ENCODE results near the gene METTL25B. TPM values are rescaled to one million over a fixed set of nuclear protein-coding genes. Genes with fewer than 3 reads are reported as not detected.

METTL25B gene
- total and polyA plus RNA-seq, 2 experiments from 2014 or later = 18.3 to 21.1 TPM

- TF ChIP-seq REST (IDR thresholded peaks at IDR 0.05; ENCODE audit: unreplicated experiment) (no peak), EZH2phosphoT487 (IDR thresholded peaks at IDR 0.05; ENCODE audit: unreplicated experiment) (no peak), EZH2 (IDR thresholded peaks at IDR 0.05; ENCODE audit: low read depth, unreplicated experiment) (no peak), JUNB (IDR thresholded peaks at IDR 0.05; ENCODE audit: unreplicated experiment) (no peak), ETS1 (IDR thresholded peaks at IDR 0.05) (no peak)
Measured at GRCh38 chr1:156748670-156749418, 20.6 kb downstream of the METTL25B start (continued).

GRCh38 chr1:156749419-156750118, 21.3 kb downstream of the METTL25B start:
- H4K20me1 ChIP-seq (replicated peaks; ENCODE audit: insufficient read depth) = peaks cover 16% of the 10 kb centered on the region
- peak overlapping the region; percentile 99 for H3K4me3 ChIP-seq
- no peaks in the 10 kb centered on the region for H3K27me3 ChIP-seq (ENCODE audit: insufficient read depth)
- H3K27me3 Mint-ChIP-seq (ENCODE audit: insufficient read depth, low read depth, poor library complexity) = peaks cover 24% of the 10 kb centered on the region
- H3K79me2 ChIP-seq (replicated peaks; ENCODE audit: insufficient read depth) = peaks cover 75% of the 10 kb centered on the region
- no peaks in the 10 kb centered on the region for H3K9me2 ChIP-seq (ENCODE audit: insufficient read depth)
- peaks cover 59% of the 10 kb centered on the region for H3K4me1 Mint-ChIP-seq
- peak overlapping the region; percentile 97 for H3K27ac Mint-ChIP-seq
- no peak overlapping the region for H2AFZ ChIP-seq
- peaks cover 43% of the 10 kb centered on the region for H3F3A ChIP-seq (replicated peaks; ENCODE audit: low read depth)
- peaks cover 36% of the 10 kb centered on the region for H3K36me3 Mint-ChIP-seq (ENCODE audit: low read depth)
- no peaks in the 10 kb centered on the region for H3K36me3 ChIP-seq (ENCODE audit: insufficient read depth)
- peak overlapping the region; percentile 100 for H3K4me2 ChIP-seq
- H3K4me3 Mint-ChIP-seq = peak overlapping the region; percentile 89
- DNase-seq (ENCODE audit: low spot score) = no peak
- H3K9me3 Mint-ChIP-seq = no peaks in the 10 kb centered on the region; the same call in 1 of the 3 replicates
- peaks cover 54% of the 10 kb centered on the region for H3K4me1 ChIP-seq (ENCODE audit: insufficient read depth)
- peak overlapping the region; percentile 98 for H3K27ac ChIP-seq (ENCODE audit: low read depth)
- TF ChIP-seq NANOG (IDR thresholded peaks at IDR 0.05; ENCODE audit: borderline replicate concordance) (no peak), ZNF114 (CRISPR knock-in tag; IDR thresholded peaks at IDR 0.05) (no peak), REST (IDR thresholded peaks at IDR 0.05; ENCODE audit: unreplicated experiment) (no peak)
- ATAC-seq = no peak

Data from GM23338 (cell line).